Bronchial smooth muscle cell (primary cell): Measurements from ENCODE around the gene TMEM204. TPM values are rescaled to one million over a fixed set of nuclear protein-coding genes. Genes with fewer than 3 reads are reported as not detected.

Experiments used
- total RNA-seq: library from RNA; depleted of rRNA; stranded (reverse); fragments of >200 nt; gene quantifications from 2 replicates; pipeline ENCODE4 v1.2.1, GENCODE V29; 2014

The TMEM204 gene
- total RNA-seq: 4.6 and 12.3 TPM in 2 replicates

GRCh38 chr16:1533443-1533951 is at the start of gene TMEM204:
TSS of gene TMEM204 (plus strand) at chr16:1533666. CDS start at chr16:1534276, 610 bp downstream.

GRCh38 chr16:1488619-1489018 is 44.8 kb upstream of the TMEM204 start, which contains the start of gene PTX4:
TSS of gene PTX4 (minus strand) at chr16:1488944. CDS start at chr16:1488909, 35 bp downstream.

GRCh38 chr16:1492923-1493745 is 40.3 kb upstream of the TMEM204 start, which contains the start of gene TELO2:
TSS of gene TELO2 (plus strand) at chr16:1493360. CDS start at chr16:1494282, 922 bp downstream.

Other genes with a start within 250 kb of the TMEM204 start
- 35.6 and 35.7 TPM in 2 replicates for gene UBE2I, start 224.0 kb upstream of the TMEM204 start, total RNA-seq
- 0.32 and 0.34 TPM in 2 replicates for gene BAIAP3, start 200.0 kb upstream of the TMEM204 start, total RNA-seq
- gene TSR3, start 181.8 kb upstream of the TMEM204 start, total RNA-seq: 48.5 and 67.5 TPM in 2 replicates
- gene GNPTG, start 181.7 kb upstream of the TMEM204 start, total RNA-seq: 45.9 and 58.0 TPM in 2 replicates
- 5.2 and 7.2 TPM in 2 replicates for gene UNKL, start 119.0 kb upstream of the TMEM204 start, total RNA-seq
- gene UQCC4, start 112.9 kb upstream of the TMEM204 start, total RNA-seq: 12.6 and 18.4 TPM in 2 replicates
- gene PERCC1, start 102.6 kb upstream of the TMEM204 start, total RNA-seq: not detected in 2 replicates
- 0.32 and 0.43 TPM in 2 replicates for gene CCDC154, start 89.1 kb upstream of the TMEM204 start, total RNA-seq
- 58.9 and 65.9 TPM in 2 replicates for gene CLCN7, start 58.6 kb upstream of the TMEM204 start, total RNA-seq
- not detected in 2 replicates for gene PTX4, start 44.7 kb upstream of the TMEM204 start, total RNA-seq
- 9.5 and 9.7 TPM in 2 replicates for gene TELO2, start 40.3 kb upstream of the TMEM204 start, total RNA-seq
- 40.7 and 63.3 TPM in 2 replicates for gene IFT140, start 78.4 kb downstream of the TMEM204 start, total RNA-seq
- gene CRAMP1, start 78.7 kb downstream of the TMEM204 start, total RNA-seq: 4.3 and 6.4 TPM in 2 replicates
- gene JPT2, start 144.6 kb downstream of the TMEM204 start, total RNA-seq: 7.3 and 12.8 TPM in 2 replicates
- 47.4 and 52.1 TPM in 2 replicates for gene MAPK8IP3, start 172.5 kb downstream of the TMEM204 start, total RNA-seq
- 36.1 and 43.0 TPM in 2 replicates for gene NME3, start 237.9 kb downstream of the TMEM204 start, total RNA-seq
- gene EME2, start 239.1 kb downstream of the TMEM204 start, total RNA-seq: 6.3 and 6.4 TPM in 2 replicates
- gene MRPS34, start 239.5 kb downstream of the TMEM204 start, total RNA-seq: 88.6 and 90.2 TPM in 2 replicates
- gene SPSB3, start 248.9 kb downstream of the TMEM204 start, total RNA-seq: 33.6 and 52.0 TPM in 2 replicates
- 46.0 and 47.0 TPM in 2 replicates for gene NUBP2, start 249.3 kb downstream of the TMEM204 start, total RNA-seq